GM19324 (cell line): ENCODE data around the gene LCAT.
"Not testable (repeated sequence)": the region's sequence is repeated elsewhere in the genome, so short reads cannot be mapped to it uniquely, and the experiment has no call there.

Experiments used
- ATAC-seq: cut with Tn5 transposase; IDR thresholded peaks from one replicate; pipeline ENCODE4 v1.9.1; 2021; ENCODE audit warnings: mild to moderate bottlenecking, moderate library complexity; ENCODE audit not compliant: unreplicated experiment, low FRiP score

LCAT gene, protein sequence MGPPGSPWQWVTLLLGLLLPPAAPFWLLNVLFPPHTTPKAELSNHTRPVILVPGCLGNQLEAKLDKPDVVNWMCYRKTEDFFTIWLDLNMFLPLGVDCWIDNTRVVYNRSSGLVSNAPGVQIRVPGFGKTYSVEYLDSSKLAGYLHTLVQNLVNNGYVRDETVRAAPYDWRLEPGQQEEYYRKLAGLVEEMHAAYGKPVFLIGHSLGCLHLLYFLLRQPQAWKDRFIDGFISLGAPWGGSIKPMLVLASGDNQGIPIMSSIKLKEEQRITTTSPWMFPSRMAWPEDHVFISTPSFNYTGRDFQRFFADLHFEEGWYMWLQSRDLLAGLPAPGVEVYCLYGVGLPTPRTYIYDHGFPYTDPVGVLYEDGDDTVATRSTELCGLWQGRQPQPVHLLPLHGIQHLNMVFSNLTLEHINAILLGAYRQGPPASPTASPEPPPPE

DNA sequence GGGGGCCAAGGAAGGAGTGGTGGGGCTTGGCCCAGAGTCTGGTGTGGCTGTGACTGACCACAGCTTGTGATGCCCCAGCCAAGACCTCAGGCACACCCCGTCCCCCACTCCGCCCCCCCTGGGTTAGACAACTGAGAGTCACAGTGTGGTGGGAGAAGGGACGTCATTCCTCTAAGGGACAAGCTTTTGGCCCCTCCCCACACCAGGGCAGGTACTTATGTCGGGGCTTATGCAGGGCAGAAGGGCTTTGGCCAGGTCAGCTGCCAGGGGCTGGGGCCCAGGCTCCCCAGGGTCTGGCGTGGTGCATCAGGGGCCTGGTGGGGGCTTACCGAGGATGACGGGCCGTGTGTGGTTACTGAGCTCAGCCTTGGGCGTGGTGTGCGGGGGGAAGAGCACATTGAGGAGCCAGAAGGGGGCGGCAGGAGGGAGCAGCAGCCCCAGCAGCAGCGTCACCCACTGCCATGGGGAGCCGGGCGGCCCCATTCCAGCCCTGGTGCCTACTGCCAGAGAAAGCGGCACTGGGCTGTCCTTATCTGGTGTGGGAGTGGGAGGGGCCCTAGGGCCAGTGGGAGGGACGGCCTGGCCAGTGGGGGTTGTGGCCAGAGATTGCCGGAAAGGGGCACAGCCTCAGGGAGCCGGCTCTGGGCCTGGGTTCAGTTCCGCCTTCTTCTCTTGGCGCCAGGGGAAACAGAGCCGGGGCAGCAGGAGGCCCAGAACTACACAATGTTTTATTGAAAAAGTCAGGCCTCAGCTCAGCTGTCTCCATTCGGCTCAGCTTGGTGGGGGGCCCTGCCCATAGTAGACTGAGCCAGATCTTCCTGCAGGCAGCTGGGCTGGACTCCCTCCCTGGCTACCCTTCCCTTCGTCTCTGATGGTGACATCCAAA, at the start of gene LCAT:
Gene LCAT (minus strand): TSS at position 502 of the 886 bp plus-strand sequence. CDS start 19 bp downstream, at position 483.
- no peak for ATAC-seq

DNA sequence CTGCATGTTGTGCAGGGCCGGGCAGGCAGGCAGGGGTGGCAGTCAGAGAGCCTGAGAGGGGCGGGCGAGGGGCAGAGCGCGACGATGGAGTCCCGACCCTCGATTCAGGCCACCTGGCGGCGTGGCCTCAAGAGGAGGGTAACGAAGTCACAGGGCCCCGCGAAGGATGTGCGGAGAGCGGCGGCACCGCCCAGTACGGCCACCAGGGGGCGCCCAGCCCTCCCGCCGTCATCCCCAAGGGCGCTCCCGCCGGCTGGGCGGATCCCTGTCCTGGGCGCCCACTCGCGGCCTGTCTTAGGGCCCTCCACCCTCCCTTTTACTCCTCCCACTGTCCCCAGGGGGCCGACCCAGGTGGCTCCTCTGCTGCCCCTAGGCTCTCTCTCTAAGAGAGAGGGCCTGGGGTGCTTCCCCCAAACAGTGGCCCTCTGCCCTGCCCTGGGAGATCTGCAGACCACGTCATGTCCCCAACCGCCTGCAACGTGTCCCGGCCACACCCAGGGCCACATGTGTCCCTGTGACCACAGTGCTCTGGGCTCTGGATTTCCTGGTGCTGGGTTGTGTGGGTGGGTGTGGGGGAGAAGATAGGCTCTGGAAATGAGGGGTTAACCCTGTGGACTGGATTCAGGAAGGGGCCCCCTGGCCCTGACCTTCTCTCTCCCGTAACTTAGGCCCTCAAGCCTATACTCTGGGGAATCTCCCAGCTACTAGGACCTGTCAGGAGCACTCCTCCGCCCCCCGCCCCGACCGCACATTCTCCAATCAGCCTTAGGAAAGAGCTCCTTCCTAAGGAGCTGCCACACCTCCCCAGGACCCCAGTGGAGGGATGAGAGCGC, 49.5 kb upstream of the LCAT start:
- ATAC-seq: peak; percentile 75

DNA sequence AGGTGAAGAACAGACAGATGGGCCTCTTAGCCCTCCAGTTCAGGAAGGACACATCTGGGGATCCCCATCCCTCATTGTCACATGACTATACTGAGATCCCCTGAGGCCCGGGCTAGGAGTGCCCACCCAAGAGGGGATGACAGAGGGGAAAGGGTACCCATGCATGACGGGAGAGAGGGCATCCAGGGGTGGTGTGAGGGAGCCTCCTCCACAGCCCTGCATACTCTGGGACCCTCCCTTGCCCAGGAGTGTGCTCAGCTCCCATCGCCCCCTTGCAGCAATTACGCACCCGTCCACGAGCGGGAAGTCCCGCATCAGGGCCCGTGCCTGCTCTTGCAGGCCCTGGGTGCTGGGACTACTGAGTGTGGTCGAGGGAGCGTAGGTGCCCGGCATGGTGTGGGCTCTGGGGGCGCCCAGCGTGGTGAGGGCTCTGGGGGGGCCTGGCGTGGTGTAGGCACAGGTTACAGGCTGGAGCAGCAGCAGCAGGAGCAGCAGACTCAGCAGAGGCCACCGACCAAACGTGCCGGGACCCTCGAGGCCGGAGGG, 48.8 kb upstream of the LCAT start:
- no peak for ATAC-seq

DNA sequence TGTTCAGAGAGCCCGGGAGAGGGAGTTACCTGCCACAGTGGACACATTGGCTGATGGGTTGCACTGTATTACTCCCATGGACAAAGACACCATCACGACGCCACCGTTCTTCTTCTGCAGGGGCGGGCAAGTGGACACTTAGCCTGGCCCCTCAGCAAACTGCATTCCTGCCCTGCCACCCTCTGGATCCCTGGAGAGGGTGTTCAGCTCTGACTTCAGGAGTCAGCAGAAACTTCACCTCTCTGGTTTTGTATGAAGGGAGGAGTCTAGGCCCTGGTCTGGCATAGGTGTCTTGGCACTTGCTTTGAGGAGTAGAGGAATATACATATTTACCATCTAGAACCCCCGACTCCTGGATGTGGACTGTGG, 46.1 kb upstream of the LCAT start:
- no peak for ATAC-seq

DNA sequence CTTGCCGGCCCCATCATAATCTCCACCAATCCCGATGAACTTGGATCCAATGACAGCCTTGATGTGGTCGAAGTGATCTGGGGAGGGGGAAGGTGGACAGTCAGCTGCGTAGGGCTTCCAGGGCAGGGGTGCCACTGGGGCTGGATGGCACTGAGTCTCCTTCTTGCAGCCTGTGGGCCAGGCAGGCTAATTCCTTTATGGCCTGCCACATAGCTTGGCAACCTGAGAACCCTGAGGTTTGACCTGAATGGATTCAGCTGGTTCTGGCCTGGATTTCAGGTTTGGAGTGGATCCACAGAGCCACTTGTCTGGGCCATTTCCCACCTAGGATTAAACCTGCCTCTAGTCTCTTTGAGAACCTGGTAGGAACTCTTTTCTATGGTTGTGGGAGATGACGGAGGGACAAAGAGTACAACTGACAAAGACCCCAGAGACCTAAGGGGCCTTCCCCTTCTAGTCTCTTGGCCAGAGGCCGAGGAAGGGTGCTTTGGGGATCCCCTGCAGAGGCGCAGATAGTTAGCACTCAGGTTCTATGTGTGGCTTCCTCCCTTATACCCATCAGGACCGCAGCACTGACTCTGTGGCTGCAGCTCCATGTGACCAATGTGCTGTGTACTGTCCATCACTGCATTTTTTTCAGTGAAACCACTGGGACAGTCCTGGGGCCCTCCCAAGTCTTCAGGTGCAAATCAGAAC, 45.5 kb upstream of the LCAT start:
- ATAC-seq: no peak

DNA sequence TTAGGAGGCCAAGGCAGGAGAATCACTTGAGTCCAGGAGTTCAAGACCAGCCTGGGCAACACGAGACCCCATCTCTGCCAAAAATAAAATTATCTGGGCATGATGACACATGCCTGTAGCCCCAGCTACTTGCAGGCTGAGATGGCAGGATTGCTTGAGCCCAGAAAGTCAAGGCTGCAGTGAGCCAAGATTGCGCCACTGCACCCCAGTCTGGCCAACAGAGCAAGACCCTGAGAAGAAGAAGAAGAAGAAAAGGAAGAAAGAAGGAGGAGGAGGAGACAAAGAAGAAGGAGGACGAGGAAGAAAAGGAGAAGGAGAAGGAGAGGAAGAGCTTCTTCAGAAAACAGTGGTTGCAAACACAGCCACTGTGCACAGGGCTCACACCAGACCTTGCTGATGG, 44.8 kb upstream of the LCAT start:
- no peak for ATAC-seq

DNA sequence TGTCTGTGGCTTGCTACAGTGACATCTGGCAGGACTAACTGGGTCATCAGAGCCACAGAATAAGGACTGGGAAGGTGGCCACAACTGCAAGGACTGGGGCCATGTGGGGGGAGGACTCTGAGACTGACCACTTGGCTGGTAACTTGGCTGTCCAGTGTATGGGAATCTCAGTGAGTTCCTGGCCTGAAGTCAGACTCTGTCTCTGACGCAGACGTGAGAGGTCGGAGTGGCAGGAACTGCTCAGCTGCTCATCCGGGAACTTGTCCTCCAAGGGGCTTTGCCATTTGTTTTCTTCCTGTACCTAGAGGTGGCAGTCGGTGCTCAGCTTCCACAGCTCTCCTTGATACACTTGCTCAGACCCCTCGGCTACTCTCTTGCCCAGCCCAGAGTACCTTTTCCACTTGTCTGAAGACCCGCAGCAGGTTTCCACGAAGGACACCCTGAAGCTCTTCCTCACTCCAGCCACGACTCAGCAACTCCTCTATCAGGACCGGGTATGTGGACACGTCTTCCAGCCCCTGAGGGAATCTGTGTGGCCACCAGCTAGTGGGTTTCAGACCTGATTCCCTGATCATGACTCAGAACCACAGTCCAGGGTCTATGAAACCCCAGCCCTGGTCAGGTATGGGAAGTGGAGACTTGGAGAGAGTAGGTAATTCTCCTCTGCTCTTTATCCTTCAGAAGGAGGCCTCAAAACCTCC, 43.7 kb upstream of the LCAT start:
- ATAC-seq: no peak

DNA sequence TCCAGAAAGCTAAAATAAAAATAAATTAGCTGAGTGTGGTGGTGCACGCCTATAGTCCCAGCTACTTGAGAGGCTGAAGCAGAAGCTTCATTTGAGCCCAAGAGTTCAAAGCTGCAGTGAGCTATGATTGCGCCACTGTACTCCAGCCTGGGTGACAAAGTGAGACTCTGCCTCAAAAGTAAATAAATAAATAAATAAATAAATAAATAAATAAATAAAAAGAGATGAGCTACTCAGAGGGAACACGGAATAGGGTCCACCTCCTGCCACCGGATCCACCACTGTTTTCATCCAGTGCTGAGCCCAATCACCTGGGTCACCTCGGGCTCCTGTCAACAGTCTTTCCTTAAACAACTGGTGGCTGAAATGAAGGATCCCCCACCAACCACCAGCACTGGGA, 43.0 kb upstream of the LCAT start:
- no peak for ATAC-seq

DNA sequence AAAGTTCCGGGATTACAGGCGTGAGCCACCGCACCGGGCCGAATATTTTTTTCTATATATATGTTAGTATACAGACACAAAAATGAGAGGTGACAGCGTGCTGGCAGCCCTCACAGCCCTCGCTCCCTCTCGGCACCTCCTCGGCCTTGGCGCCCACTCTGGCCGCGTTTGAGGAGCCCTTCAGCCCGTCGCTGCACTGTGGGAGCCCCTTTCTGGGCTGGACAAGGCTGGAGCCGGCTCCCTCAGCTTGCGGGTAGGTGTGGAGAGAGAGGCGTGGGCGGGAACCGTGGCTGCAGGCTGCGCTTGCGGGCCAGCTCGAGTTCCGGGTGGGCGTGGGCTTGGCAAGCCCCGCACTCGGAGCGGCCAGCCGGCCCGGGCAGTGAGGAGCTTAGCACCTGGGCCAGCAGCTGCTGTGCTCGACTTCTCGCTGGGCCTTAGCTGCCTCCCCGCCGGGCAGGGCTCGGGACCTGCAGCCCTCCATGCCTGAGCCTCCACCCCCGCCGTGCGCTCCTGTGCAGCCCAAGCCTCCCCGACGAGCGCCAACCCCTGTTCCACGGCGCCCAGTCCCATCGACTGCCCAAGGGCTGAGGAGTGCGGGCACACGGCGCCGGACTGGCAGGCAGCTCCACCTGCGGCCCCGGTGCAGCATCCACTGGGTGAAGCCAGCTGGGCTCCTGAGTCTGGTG, 38.2 kb upstream of the LCAT start:
- no peak for ATAC-seq

DNA sequence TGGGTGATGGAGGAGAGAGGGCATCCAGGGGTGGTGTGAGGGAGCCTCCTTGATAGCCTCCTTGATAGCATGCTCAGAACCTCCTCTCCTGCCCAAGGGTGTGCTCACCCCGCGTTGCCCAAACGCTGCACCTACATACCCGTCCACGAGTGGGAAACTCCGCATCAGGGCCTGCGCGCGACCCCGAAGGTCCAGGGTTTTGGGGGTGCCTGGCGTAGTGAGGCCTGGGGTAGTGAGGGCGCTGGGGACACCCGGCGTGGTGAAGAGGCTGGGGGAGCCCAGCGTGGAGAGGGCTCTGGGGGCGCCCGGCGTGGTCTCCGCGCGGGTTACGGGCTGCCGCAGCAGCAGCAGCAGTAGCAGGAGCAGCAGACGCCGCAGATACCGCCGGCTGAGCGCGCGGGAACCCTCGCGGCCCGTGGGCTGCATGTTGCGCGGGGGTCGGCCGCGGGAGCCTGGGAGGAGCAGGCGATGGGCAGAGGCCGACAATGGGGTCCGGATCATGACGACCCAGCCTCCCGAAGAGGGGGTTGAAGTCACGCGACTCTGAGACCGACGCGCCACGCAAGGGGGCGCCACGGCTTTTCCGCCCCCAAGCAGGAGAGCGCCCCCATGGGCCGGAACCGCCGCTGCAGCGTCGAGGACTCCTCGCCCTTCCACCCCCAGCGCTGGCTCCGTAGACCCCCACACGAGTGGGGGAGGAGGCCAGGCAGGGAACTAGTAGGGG, 36.2 kb upstream of the LCAT start, which contains the start of gene DPEP3:
Gene DPEP3 (minus strand): TSS at position 545 of the 724 bp plus-strand sequence. CDS start 119 bp downstream, at position 426.
- no peak for ATAC-seq

DNA sequence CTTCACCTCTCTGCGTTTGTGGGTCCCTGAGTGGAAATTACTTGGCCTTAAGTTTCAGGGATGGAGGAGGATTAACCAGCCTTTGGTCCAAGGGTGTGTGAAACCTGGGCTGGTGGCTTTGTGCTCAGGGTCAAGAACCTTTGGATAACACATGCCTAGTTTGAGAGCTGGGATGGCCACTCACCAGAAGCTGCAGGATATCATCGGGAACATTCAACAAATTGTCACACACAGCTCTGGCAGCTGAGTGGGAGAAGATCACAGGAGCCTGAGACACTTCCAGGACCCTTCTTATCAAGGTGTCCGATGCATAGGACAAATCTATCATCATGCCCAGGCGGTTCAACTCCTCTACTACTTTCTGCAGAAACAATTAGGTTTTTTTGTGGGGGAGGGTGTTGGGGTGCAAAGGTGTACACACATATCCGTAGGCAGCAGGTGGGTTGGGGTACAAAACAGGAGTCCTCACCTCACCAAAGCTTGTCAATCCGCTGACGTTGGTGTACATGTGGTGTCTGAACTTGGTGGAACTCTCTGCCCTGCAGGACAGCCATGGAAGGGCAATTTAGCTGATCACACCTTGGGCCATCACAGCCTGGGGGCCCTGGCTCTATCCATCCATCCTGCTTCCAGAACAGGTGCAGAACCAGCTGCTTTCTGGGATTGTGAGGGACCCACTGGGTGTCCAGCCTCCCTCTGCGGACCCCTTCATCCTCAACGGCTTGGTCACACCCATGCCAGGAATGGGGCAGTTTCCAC, 33.7 kb upstream of the LCAT start:
- no peak for ATAC-seq

DNA sequence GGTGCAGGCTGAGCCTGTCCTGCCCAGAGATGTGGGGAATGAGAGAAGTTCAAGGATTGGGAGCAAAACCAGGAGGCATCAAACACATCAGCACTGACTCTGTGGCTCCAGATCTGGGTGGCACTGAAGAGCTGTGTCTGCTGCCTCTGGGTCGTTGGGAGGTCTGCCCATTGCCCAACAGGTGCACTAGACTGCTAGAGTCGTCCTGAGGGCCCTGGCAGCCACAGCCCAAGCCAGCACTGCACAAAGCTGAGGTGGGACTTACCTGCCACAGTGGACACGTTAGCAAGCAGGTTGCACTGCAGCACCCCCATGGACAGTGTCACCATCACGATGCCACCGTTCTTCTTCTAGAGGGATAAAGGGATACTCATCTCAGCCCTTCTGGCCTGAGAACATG, 33.1 kb upstream of the LCAT start:
- no peak for ATAC-seq

DNA sequence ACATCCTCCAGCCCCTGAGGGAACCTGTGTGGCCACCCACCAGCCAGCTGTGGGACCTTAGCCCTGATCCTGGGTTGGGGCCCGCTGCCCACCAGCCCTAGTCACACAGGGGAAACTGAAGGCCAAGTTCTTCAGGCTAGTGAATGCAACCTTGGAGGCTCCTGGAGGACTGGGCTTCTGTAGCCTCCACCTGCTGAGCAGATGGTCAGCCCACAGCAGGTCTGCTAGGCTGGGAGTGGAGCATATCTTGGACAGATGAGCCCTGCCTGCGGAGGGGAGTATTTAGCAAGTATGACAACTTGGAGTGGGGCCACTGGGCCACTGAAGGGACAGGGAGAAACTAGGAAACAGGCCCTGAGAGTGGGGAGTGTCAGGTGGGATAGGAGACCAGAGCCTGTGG, 32.3 kb upstream of the LCAT start:
- no peak for ATAC-seq

DNA sequence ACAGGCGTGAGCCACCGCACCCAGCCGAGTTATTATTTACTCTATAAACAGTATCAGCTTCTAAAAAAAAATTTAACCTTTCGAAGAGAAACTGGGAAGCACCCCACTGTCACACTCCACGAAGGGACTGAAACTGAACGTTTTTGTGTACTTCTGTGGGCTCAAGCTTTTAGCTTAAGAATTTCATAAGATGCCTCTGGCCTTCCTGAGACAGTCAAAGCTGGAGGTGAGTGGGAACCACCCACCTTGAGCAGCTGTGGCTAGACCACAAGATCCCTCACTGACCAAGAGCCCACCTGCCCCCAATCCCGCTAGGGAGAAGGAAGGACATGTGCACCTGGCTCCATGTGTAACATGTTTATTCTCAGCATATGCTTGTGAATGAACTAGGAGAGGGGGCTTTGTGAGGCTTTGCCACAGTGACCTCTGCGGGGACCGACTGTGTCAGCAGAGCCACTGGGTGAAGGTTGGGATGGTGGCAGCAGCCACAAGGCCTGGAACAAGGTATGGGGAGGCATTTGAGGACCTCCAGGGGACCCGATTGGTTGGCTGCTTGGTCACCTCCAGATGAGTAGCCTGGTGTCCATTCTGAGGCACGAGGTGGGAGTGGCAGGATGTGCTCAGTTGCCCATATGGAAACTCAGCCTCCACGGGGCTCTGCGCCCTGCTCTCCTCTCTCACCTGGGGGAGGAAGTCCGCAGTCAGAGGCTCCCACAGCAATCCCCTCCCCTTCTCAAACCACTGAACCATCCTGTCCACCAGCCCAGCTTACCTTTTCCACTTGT, 31.6 kb upstream of the LCAT start:
- ATAC-seq: no peak

DNA sequence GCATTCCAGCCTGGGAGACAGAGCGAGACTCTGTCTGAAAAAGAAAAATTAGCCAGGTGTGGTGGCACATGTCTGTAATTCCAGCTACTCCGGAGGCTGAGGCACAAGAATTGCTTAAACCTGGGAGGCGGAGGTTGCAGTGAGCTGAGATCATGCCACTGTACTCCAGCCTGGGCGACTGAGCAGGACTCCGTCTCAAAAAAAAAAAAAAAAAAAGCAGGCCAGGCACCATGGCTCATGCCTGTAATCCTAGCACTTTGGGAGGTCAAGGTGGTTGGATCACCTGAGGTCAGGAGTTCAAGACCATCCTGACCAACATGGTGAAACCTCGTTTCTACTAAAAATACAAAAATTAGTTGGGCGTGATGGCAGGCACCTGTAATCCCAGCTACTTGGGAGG, 28.4 kb upstream of the LCAT start:
- ATAC-seq: not testable (repeated sequence)

DNA sequence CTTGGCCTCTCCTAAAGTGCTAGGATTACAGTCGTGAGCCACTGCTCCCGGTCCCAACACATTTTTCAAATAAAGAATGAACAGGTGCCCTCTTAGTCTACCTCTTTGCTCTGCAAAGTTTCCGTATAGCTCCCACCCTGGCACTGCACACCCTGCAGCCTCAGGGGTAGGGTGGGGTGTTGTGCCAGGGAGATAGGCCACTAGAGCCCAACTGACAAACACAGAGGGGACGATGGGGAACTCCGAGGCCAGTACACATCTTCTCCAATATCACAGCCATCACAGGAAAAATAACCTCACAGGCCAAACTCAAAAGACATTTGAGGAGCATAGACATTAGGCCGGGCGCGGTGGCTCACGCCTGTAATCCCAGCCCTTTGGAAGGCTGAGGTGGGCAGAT, 27.2 kb upstream of the LCAT start:
- no peak for ATAC-seq
